HCT116 (cell line): Measurements from ENCODE around the gene ZNF839. TPM values are rescaled to one million over a fixed set of nuclear protein-coding genes. Genes with fewer than 3 reads are reported as not detected.

Experiments
- ATAC-seq: fragments of 200-7000 bp; cut with Tn5 transposase; 2 replicates; pipeline ENCODE4 v1.9.1; 2020; ENCODE audit warnings: mild to moderate bottlenecking, moderate library complexity
- BruUV-seq: library from RNA; stranded (reverse); fragments of 400-500 nt; replicated peaks from 2 replicates; lab custom pipeline; 2021; lab: Mats Ljungman, UMichigan
- CTCF ChIA-PET: fragments of 300-600 bp; sonication (Branson Sonifier 250); formaldehyde crosslinking; loops from one replicate; lab custom pipeline; 2021; ENCODE audit warnings: antibody characterized with exemption; lab: Charles Lee
- POLR2A ChIA-PET: fragments of 300-600, 350-600 bp; sonication (Branson Sonifier 250); formaldehyde crosslinking; loops from one replicate; lab custom pipeline; 2021; ENCODE audit warnings: antibody characterized with exemption; lab: Charles Lee
- RAD21 ChIA-PET, 2 experiments: fragments of 300-600 bp; sonication (Branson Sonifier 250); formaldehyde crosslinking; loops; one replicate each; lab custom pipeline; 2023; ENCODE audit warnings: low total read pairs in 2 of 2; ENCODE audit not compliant: uncharacterized antibody in 2 of 2, unreplicated experiment in 2 of 2, low non-redundant PET in 1 of 2; lab: Charles Lee
- DNase-seq: peaks from one replicate; pipeline ENCODE4 v3.0.0-alpha.2; 2010; ENCODE audit warnings: low read depth, low spot score
- H2AFZ ChIP-seq: fragments of 200-600 bp; shearing (Covaris generic), sonication (generic); 2 replicates; pipeline ENCODE4 v1.6.1; 2017; ENCODE audit warnings: low read depth, mixed run types, mixed read lengths, antibody characterized with exemption, low read length; ENCODE audit not compliant: poor library complexity, severe bottlenecking
- H3K27ac ChIP-seq: 2 replicates; pipeline ENCODE4 v1.5.1; 2012; ENCODE audit warnings: low read depth, low read length
- H3K27me3 ChIP-seq: fragments of 200-600 bp; sonication (generic); 2 replicates; pipeline ENCODE4 v1.6.1; 2016; ENCODE audit warnings: mixed run types, low read length, mixed read lengths; ENCODE audit not compliant: insufficient read depth
- H3K36me3 ChIP-seq, 2 experiments: fragments of 200-500 bp in 1 of 2; fragments of 200-600 bp in 1 of 2; sonication (Bioruptor generic) in 1 of 2; sonication (generic) in 1 of 2; 2 replicates each; pipeline versions ENCODE4 v1.5.1 to v1.6.1; 2014 to 2016; ENCODE audit warnings: low read length in 2 of 2, inconsistent platforms in 1 of 2, mixed read lengths in 1 of 2, mixed run types in 1 of 2; ENCODE audit not compliant: insufficient read depth in 2 of 2, control insufficient read depth in 1 of 2
- H3K4me1 ChIP-seq, 2 experiments: fragments of 200-600 bp in 1 of 2; sonication (generic) in 1 of 2; 2 replicates each; pipeline versions ENCODE4 v1.5.1 to v1.6.1; 2012 to 2017; ENCODE audit warnings: low read length in 2 of 2, inconsistent platforms in 1 of 2, mild to moderate bottlenecking in 1 of 2, mixed read lengths in 1 of 2, mixed run types in 1 of 2, moderate library complexity in 1 of 2; ENCODE audit not compliant: insufficient read depth in 2 of 2, control insufficient read depth in 1 of 2
- H3K4me2 ChIP-seq: fragments of 200-600 bp; sonication (generic); 2 replicates; pipeline ENCODE4 v1.6.1; 2017; ENCODE audit warnings: mixed run types, low read length, mixed read lengths
- H3K4me3 ChIP-seq, 2 experiments: fragments of 200-600 bp in 1 of 2; sonication (generic) in 1 of 2; replicated peaks in 1 of 2; 2 replicates each; pipeline ENCODE4 v1.5.1; 2011 to 2016; ENCODE audit warnings: low read length in 2 of 2, control low read depth in 1 of 2, low read depth in 1 of 2, mild to moderate bottlenecking in 1 of 2, mixed read lengths in 1 of 2, mixed run types in 1 of 2
- H3K79me2 ChIP-seq: fragments of 200-600 bp; sonication (generic); 2 replicates; pipeline ENCODE4 v1.6.1; 2017; ENCODE audit warnings: mild to moderate bottlenecking, mixed run types, low read length, moderate library complexity, mixed read lengths; ENCODE audit not compliant: insufficient read depth
- H3K9ac ChIP-seq: fragments of 200-600 bp; sonication (generic); 2 replicates; pipeline ENCODE4 v1.6.1; 2016; ENCODE audit warnings: low read length, mixed read lengths
- H3K9me2 ChIP-seq: fragments of 200-600 bp; sonication (generic), shearing (Covaris generic); 2 replicates; pipeline ENCODE4 v1.6.1; 2017; ENCODE audit warnings: mixed run types, mild to moderate bottlenecking, moderate library complexity; ENCODE audit not compliant: insufficient read depth
- H3K9me3 ChIP-seq, 2 experiments: fragments of 200-500 bp in 1 of 2; fragments of 200-600 bp in 1 of 2; sonication (Bioruptor generic) in 1 of 2; sonication (generic) in 1 of 2; 2 replicates each; pipeline ENCODE4 v1.6.1; 2014 to 2017; ENCODE audit warnings: low read length in 2 of 2, mixed read lengths in 2 of 2, inconsistent platforms in 1 of 2, low read depth in 1 of 2, mild to moderate bottlenecking in 1 of 2, mixed run types in 1 of 2, moderate library complexity in 1 of 2; ENCODE audit not compliant: control insufficient read depth in 1 of 2, insufficient read depth in 1 of 2
- H4K20me1 ChIP-seq: fragments of 200-600 bp; sonication (generic), shearing (Covaris generic); 2 replicates; pipeline ENCODE4 v1.6.1; 2017; ENCODE audit warnings: mixed run types, mild to moderate bottlenecking, moderate library complexity; ENCODE audit not compliant: insufficient read depth
- ATF3 ChIP-seq: IDR thresholded peaks from 2 replicates; pipeline ENCODE4 v1.6.1; 2012
- CEBPB ChIP-seq: IDR thresholded peaks from 2 replicates; pipeline ENCODE4 v1.6.1; 2012; ENCODE audit warnings: low read depth
- EGR1 ChIP-seq: IDR thresholded peaks from 2 replicates; pipeline ENCODE4 v1.6.1; 2012; ENCODE audit warnings: low read depth
- EZH2 ChIP-seq: fragments of 200-600 bp; sonication (generic); IDR thresholded peaks from 2 replicates; pipeline ENCODE4 v1.6.1; 2017; ENCODE audit warnings: antibody characterized with exemption, mixed run types
- EZH2phosphoT487 ChIP-seq: fragments of 200-600 bp; IDR thresholded peaks from 2 replicates; pipeline ENCODE4 v1.6.1; 2018; ENCODE audit warnings: antibody characterized with exemption, borderline replicate concordance
- JUND ChIP-seq: IDR thresholded peaks from 2 replicates; pipeline ENCODE4 v1.6.1; 2012
- MAX ChIP-seq: IDR thresholded peaks from 2 replicates; pipeline ENCODE4 v1.6.1; 2012
- POLR2AphosphoS5 ChIP-seq: IDR thresholded peaks from 2 replicates; pipeline ENCODE4 v1.6.1; 2011; ENCODE audit warnings: mild to moderate bottlenecking, low read depth, low read length, moderate library complexity
- RAD21 ChIP-seq: IDR thresholded peaks from 2 replicates; pipeline ENCODE4 v1.6.1; 2012; ENCODE audit warnings: low read depth, mild to moderate bottlenecking
- REST ChIP-seq: IDR thresholded peaks from 2 replicates; pipeline ENCODE4 v1.6.1; 2012; ENCODE audit warnings: low read depth
- SIN3A ChIP-seq: IDR thresholded peaks from 2 replicates; pipeline ENCODE4 v1.6.1; 2012; ENCODE audit warnings: low read depth
- SRF ChIP-seq: IDR thresholded peaks from 2 replicates; pipeline ENCODE4 v1.6.1; 2012; ENCODE audit warnings: low read depth
- TCF7L2 ChIP-seq: IDR thresholded peaks from 2 replicates; pipeline ENCODE4 v1.7.0; 2011; ENCODE audit warnings: borderline replicate concordance, inconsistent platforms; ENCODE audit not compliant: insufficient read depth, insufficient read length; ENCODE audit errors: extremely low read depth
- YY1 ChIP-seq: IDR thresholded peaks from 2 replicates; pipeline ENCODE4 v1.6.1; 2011; ENCODE audit warnings: low read length, low read depth, moderate library complexity, mild to moderate bottlenecking; ENCODE audit not compliant: insufficient replicate concordance; ENCODE audit errors: extremely low read depth
- ZFX ChIP-seq: fragments of 450-650 bp; IDR thresholded peaks from 2 replicates; pipeline ENCODE4 v1.6.1; 2017
- ZNF274 ChIP-seq: fragments of 200-500 bp; sonication (Bioruptor generic); IDR thresholded peaks from 2 replicates; pipeline ENCODE4 v1.6.1; 2014; ENCODE audit warnings: mild to moderate bottlenecking, low read depth, low read length, inconsistent platforms
- intact Hi-C: fragments of 100-400 bp; cut with micrococcal nuclease; formaldehyde crosslinking; loops from 2 replicates; pipeline ENCODE4 v1.10.0; 2022
- total RNA-seq: library from RNA; stranded (reverse); gene quantifications from one replicate; pipeline ENCODE4 v1.2.1, GENCODE V29; 2021; ENCODE audit not compliant: unreplicated experiment

The ZNF839 gene
- total RNA-seq, 1 experiment from 2014 or later = 17.7 TPM

GRCh38 chr14:102374264-102374663 lies 54.7 kb downstream of the ZNF839 start:
- no TSS peak for BruUV-seq

GRCh38 chr14:102375119-102375518 lies 55.6 kb downstream of the ZNF839 start:
- RAD21 ChIA-PET = no interaction called here
- Histone ChIP-seq H3K27ac (no peak overlapping the region), H4K20me1 (no peaks in the 10 kb centered on the region), H3K27me3 (no peaks in the 10 kb centered on the region), H3K4me3 (no peak overlapping the region), H2AFZ (no peak overlapping the region), H3K9me2 (no peaks in the 10 kb centered on the region), H3K9ac (no peak overlapping the region), H3K36me3 (no peaks in the 10 kb centered on the region), H3K4me2 (no peak overlapping the region), H3K4me1 (no peaks in the 10 kb centered on the region)
- CTCF ChIA-PET = no interaction called here
- POLR2A ChIA-PET = no interaction called here
- intact Hi-C loops = no loop called here
- DNase-seq = no peak
- TF ChIP-seq POLR2AphosphoS5 (no peak), YY1 (no peak), EGR1 (no peak), JUND (no peak), RAD21 (no peak), EZH2phosphoT487 (no peak), EZH2 (no peak), ATF3 (no peak), SRF (no peak), REST (no peak), TCF7L2 (no peak), ZFX (no peak), SIN3A (no peak)
- TF ChIP-seq, all 23 proteins: peak for 0
- ATAC-seq = no peak
- Histone ChIP-seq H3K79me2 (peaks cover 3% of the 10 kb centered on the region; the same call in 1 of the 2 replicates), H3K9me3 (no peaks in the 10 kb centered on the region)
- BruUV-seq = no TSS peak

More at GRCh38 chr14:102374264-102374663, 54.7 kb downstream of the ZNF839 start:
- Histone ChIP-seq H2AFZ (no peak overlapping the region), H3K79me2 (peaks cover 3% of the 10 kb centered on the region; the same call in 1 of the 2 replicates), H3K27ac (no peak overlapping the region), H3K9me2 (no peaks in the 10 kb centered on the region), H3K9me3 (no peaks in the 10 kb centered on the region), H3K4me1 (no peaks in the 10 kb centered on the region), H3K27me3 (no peaks in the 10 kb centered on the region), H3K9ac (no peak overlapping the region), H4K20me1 (no peaks in the 10 kb centered on the region), H3K4me2 (no peak overlapping the region), H3K36me3 (no peaks in the 10 kb centered on the region), H3K4me3 (no peak overlapping the region)
- ChIA-PET RAD21 (no interaction called here), POLR2A (no interaction called here), CTCF (no interaction called here)
- DNase-seq (no peak), ATAC-seq (no peak)
- intact Hi-C loops = no loop called here
- TF ChIP-seq CEBPB = no peak
- no peak for TF ChIP-seq RAD21
- no peak for TF ChIP-seq ZNF274
- TF ChIP-seq MAX = no peak
- no peak for TF ChIP-seq TCF7L2
- no peak for TF ChIP-seq JUND
- TF ChIP-seq EZH2 = no peak
- no peak for TF ChIP-seq POLR2AphosphoS5
